IPS-NIHi11 (cell line): ENCODE measurements around the gene CDC45.
"Not testable (repeated sequence)": the region's sequence is repeated elsewhere in the genome, so short reads cannot be mapped to it uniquely, and the experiment has no call there.

Experiments used
- DNase-seq: peaks from one replicate; pipeline ENCODE4 v3.0.0; 2012; ENCODE audit warnings: mixed read lengths, low spot score

The CDC45 gene, protein sequence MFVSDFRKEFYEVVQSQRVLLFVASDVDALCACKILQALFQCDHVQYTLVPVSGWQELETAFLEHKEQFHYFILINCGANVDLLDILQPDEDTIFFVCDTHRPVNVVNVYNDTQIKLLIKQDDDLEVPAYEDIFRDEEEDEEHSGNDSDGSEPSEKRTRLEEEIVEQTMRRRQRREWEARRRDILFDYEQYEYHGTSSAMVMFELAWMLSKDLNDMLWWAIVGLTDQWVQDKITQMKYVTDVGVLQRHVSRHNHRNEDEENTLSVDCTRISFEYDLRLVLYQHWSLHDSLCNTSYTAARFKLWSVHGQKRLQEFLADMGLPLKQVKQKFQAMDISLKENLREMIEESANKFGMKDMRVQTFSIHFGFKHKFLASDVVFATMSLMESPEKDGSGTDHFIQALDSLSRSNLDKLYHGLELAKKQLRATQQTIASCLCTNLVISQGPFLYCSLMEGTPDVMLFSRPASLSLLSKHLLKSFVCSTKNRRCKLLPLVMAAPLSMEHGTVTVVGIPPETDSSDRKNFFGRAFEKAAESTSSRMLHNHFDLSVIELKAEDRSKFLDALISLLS

DNA sequence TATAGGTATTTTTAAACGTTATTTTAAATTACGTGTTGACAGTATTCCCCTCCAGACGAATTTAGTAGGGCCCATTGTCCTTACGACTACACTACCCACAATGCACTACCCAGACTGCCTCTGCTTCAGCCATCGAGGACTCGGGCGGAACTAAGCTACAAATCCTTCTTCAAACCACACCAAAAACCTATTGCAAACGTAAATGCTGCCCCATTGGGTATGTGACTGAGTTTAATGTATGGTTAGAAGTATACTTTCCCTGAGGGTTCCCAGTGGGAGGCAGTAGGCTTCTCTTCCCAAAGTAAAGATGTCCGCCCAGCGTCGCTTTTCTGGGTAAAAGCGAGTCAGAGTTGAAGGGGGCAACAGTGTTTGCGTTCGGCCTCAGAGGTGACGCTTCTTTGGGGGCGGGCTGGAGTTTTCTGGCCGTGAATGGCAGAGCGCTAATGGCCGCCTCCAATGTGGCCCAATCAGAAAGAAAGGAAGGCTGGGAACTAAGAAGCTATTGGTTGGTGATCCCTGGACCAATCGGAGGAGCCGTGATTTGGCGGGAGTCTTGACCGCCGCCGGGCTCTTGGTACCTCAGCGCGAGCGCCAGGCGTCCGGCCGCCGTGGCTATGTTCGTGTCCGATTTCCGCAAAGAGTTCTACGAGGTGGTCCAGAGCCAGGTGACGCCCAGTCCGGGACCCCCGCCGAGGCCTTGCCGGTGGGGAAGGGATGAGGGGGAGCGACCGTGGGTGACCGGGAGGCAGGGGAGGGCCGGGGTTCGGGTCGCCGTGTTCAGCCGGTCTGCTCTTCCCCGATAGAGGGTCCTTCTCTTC, at the start of gene CDC45:
Gene CDC45, plus strand, starts transcription at position 566 of the 818 bp plus-strand sequence. Its CDS starts 49 bp downstream, at position 615.
- DNase-seq, result peak; percentile 97

DNA sequence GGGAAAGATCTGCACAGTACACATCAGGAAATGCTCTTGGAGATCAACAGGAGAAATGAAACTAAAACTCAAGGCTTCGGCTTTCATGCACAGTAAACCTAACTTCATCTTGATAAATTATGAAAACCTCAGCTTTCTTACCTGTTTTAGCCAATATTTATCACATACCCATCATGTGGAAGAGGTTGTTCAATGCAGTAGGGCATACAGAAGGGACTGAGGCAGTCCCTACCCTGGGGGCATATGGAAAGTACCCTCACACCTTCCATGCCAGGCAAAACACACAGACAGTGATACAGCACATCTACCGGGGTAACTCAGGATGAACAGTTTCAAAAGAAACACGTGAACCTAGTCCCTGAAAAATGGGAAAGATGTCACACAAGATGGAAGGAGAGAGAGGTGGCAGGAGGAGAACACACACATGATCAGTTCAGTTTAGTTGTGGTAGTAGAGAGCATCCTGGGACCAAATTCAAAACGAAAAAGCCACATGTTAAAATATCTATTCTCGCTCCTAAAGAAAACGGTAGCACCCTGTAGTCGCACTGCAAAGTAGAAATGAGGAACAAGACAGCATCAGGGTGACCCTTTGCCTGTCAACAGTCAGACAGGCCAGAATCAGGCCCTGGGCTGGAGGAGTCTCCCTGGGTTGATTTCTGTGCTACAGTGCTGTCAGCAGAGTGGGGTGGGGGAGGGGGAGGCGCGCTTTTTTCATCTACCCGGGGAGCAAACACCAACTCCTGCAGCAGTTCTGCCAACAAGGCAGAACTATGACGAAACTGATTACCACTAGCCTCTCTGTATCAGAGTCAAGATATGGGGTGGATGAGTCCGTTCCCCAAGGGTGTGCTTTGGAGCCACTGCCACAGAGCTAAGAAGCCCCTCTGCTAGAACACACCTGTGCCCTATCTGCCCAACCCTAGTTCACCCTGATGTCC, 49.5 kb upstream of the CDC45 start:
- peak; percentile 11 for DNase-seq

DNA sequence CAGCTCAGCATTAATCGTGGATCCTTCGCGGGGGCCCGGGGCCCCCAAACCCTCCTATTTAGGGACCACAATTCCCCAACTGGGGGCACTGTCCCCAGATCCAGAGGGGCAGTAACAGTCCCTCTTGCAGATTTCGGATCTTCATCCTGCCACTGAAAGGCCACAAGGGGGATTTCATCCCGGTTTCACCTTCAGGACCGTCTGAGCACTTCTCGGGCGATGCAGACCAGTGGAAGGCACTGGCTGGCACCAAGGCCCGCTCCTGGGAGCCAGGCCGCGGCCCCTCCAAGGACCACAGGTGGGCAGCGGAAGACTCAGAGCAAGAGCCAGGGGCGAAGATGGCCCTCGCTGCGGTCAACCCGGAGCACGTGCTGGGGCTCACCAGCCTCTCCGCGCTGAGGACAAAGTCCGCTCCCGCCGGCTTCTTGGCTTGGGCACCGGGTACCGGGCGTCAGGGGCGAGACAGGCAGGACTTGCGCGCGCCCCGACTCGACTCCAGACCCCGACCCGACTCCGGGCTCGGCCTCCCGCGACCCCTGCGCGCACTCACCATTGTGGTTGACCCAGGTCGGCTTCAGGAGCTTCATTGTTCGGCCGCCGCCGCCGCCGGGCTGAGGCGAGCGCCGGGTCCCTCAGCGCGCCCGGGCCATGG, 48.7 kb upstream of the CDC45 start:
- DNase-seq, result peak; percentile 29

DNA sequence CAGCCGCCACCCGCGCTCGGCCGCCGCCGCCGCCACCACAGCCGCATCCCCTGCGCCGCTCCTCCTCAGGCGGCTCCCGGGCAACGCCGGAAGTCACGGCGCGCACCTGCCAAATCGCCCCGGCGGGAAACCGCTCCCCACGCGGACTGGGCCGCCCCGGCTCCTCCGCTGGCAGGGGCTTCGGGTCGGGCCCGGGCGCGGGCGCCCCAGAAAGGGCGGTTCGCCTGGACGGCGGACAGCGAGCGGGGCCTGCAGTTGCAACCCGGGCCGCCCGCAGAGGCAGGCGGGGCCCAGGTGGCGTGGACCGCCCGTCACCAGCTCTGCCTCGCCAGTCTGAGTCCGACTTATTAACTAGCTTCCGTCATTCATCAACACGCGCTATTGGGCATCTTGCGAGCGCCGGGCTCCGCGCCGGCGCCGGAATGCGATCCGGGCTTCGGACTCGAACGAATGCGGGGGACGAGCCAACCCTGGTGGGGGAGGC, 48.0 kb upstream of the CDC45 start, which contains the start of gene HIRA:
Gene HIRA, minus strand, starts transcription at position 85 of the 484 bp plus-strand sequence. CDS start 257 bp downstream, outside the sequence.
- DNase-seq, result peak; percentile 87

DNA sequence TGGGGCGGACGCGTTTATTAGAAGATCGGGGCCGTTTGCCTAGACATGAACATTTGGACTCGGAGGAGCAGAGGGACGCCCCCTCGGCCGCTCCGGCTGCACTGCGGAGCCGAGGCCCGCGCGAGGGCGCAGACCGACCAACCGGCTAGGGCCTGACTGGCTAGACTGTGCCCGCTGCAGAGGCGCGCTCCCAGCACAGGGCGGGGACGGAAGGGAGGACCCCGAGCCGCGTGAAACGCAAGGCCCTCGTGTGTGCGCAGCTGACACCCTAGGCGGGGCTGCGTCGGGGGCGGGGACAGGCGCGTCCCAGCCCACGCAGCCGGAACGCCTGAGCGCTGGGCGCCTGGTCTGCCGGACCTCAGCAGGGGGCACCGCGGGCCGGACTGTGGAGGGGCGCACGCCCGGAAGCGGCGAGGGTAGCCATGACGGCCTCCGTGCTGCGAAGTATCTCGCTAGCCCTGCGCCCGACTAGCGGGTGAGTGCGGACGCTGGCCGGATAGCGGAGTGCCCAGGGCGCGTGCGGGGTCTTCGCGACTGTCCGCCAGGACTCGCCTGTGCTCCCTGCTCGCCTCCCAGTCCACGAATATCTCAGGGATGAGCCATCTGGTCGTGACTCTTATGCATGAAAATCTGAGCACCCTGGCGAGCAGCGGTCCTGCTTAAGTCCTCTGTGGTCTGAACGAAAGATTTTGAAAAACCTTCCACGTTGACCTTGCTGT, 47.4 kb upstream of the CDC45 start, which contains the start of gene MRPL40:
Gene MRPL40, plus strand, starts transcription at position 413 of the 719 bp plus-strand sequence. Its CDS starts 10 bp downstream, at position 423.
- peak; percentile 90 for DNase-seq

DNA sequence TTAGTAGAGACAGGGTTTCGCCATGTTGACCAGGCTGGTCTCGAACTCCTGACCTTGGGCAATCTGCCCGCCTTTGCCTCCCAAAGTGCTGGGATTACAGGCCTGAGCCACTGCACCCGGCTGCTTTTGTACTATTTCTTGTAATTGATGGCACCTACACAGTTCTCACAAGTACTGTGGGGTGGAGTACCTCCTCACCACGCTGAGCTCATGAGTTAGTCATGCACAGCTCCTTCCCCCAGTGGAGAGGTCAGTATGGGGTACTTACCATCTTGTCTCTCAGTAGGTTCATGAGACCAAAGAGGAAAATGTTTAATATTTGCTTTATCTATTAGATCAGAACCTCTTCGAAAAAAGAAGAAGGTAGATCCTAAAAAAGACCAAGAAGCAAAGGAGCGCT, 45.3 kb upstream of the CDC45 start:
- DNase-seq, result no peak

DNA sequence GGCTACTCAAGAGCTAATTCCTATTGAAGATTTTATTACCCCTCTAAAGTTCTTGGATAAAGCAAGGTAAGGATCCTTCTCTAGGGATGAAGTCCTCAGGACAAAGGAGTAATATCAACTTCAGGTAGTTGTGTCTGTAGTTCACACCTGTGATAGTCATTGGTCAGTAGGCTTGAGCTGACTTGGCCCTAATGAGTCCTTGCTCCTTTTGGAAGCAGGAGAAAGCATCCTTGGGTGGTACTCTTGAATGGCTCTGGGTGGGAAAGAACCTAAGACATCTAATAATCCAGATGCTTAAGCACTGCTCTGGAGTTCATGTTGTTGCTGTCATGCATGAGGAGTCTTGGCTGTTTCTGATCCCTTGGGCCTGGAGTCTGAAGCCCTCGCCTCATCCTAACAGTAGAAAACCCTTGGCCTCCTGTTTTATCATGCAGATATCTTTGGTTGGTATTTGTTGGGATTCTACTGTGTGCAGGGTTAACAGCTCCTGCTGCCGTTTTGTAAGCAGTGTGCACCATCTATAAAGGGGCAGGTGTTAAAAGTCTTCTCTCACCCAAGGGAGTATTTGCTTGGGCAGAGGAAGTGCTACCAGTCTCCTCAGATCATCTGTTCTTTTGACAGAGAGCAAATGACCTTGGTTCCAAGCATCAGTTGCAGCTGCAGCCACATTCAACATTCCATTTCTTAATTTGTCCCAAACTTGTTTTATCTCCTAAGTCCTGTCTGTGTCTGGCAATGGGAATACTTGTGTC, 44.7 kb upstream of the CDC45 start:
- DNase-seq, result no peak

DNA sequence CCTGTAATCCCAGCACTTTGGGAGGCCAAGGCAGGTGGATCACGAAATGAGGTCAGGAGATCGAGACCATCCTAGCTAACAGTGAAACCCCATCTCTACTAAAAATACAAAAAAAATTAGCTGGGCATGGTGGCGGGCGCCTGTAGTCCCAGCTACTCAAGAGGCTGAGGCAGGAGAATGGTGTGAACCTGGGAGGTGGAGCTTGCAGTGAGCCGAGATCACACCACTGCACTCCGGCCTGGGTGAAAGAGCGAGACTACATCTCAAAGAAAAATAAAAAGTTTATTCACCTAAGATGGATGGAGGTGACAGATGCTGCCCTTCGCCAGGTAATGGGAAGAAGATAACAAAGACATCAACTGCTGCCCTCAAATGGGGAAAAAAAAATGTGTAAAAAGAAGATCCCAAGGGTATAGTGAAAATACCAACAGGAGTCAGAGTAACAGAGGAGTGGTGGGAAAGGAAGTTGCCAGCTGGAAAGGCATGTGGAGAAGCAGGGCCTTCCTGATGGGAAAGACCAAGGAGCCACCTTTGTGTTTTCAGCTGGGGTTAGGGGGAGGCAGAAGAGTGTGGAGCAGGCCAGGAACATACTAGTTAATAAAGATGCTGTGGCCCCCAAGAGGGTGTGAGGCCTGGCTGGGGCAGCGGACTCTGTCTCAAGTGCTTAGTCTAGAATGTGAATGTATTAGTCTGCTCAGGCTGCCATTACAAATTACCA, 43.1 kb upstream of the CDC45 start:
- not testable (repeated sequence) for DNase-seq

DNA sequence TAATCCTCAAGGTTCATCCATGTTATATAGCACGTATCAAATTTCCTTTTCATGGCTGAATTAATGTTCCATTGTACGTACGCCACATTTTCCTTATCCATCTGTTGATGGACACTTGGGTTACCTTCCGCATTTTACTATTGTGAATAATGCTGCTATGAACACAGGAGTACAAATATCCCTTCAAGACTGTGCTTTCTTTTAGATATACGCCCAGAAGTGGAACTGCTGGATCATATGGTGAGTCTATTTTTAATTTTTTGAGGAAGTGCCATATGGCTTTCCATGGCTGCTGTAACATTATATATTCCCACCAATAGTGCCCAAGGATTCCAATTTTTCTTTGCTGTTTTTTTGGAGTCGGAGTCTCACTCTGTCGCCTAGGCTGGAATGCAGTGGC, 41.4 kb upstream of the CDC45 start:
- DNase-seq, result no peak

DNA sequence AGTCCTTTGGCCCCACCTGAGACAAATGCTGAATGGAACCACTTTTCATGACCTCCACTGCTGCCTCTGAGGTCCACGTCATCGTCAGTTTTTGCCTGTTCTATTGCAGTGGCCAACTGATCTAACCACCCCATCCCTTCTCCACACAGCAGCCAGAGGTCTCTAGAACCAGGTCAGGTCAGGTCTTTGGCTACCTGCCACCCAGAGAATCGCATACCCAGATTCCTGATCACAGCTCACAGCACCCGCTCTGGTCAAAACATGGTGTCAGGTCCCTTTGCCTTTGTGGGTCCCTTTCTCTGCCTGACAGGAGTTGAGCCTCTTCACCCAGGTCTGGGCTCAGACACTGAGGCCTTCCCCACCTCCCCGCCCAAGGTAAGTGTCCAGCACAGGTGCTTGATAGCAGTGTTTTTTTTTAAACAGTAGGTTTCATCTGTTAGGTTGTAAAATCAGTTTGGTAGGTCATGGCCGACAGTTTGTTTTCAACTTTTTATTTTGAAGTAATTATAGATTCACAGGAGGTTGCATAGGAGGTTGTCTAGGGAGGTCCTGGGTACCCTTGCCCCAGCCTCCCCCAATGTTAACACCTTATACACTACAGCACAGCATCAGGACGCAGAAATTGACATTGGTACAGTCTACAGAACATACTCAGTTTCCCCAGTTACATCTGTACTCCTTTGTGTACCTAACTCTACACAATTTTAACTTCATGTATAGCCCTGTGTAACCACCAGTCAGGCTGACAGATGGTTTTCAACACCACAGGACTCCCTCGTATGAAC, 39.1 kb upstream of the CDC45 start:
- no peak for DNase-seq

DNA sequence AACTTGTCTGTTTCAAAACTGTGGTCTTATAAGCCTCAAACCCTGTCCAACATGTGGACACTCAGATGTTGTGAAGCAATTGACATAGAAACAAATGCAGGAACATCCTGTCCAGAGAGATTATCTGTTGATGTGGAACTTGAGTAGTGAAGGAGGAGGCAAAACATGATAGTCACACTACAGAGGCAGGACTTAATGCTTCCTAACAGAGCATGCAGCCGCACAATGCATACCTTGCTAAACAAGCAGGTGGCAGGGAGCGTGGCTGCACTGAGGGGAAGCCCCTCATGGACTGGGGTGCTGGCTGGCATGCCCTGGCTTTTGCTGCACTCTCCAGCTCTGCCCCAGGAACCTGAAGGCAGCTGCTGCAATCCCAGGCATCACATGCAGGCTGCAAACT, 37.6 kb upstream of the CDC45 start:
- no peak for DNase-seq

DNA sequence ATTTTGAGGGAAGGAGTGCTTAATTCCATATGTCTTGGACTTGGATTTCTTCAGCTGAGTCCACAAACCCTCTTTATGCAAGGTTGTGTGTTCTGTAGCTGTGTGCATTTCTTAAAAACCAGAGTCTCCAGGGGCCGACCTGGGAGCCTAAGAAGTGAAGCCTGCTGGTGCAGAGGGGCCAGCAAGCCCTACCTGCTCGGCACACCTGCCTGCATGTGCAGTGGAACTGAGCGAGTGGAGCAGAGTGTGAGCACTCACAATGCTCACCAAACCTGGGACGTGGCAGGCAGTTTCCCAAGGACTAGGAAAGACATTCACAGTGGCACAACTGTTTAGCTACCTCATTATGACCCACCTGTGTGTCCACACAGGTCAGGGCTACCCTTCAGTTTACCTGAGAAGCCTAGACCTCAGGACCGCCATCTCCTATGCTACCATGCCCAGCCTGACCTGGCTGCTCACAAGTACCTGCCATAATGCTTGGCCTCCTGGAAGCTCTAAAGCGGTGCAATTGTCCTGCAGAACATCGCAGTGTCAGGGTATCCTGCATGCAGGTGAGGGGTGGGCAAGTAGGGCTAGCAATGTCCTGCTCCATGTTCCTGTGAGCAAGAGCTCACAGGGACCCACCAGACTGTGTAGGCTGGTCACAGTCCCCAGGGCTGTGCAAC, 36.0 kb upstream of the CDC45 start:
- DNase-seq, result no peak

DNA sequence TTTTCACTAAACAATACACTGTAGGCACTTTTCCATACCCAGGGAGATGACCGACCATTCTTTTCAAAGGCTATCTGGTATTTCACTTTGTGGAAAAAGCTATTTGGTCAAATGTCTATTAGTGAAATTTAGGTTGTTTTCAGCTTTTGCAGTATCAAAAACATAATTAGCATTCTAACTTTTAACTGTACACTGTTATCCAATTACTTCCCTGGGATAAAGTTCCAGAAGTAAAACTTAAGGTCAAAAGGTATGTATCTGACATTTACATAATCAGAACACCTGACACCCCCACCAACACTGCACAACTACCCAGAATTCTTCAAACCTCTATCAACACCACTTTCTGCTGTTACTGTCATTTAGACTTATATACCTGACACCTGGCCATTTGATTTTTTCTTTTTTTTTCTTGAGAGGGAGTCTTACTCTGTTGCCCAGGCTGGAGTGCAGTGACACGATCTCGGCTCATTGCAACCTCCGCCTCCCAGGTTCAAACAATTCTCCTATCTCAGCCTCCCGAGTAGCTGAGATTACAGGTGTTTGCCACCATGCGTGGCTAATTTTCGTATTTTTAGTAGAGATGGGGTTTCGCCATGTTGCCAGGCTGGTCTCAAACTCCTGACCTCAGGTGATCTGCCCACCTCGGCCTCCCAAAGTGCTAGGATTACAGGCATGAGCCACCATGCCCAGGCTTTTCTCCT, 34.3 kb upstream of the CDC45 start:
- DNase-seq, result not testable (repeated sequence)

DNA sequence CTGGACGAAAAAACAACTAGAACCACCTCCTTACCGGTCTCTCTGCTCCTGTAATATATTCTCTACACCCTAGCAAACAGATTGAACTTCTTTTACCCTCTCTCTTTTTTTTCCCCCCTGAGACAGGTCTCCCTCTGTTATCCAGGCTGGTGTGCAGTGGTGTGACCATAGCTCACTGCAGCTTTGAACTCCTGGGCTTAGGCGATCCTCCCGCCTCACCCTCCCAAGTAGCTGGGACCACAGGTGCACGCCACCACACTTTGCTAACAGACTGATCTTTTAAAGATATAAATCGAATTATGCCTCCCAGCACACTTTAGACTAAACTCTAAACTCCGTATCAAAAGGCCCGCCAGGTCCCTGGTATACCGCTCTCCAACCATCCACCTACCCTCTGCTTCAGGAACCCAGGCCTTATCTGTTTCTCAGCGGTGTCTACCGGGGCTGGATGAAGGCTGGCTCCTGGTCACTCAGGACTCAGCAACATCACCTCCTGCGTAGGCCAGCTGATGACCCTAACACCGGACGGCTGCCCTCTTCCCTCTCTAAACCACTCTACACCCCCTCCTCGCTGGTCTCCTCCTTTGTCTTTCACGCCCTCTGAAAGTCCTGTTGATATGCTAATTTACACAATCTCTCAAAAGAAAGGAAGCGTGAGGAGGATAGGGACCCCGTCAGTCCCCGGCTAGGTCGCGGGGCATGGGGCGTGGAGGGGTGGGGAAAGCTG, 33.0 kb upstream of the CDC45 start:
- DNase-seq, result peak; percentile 84

DNA sequence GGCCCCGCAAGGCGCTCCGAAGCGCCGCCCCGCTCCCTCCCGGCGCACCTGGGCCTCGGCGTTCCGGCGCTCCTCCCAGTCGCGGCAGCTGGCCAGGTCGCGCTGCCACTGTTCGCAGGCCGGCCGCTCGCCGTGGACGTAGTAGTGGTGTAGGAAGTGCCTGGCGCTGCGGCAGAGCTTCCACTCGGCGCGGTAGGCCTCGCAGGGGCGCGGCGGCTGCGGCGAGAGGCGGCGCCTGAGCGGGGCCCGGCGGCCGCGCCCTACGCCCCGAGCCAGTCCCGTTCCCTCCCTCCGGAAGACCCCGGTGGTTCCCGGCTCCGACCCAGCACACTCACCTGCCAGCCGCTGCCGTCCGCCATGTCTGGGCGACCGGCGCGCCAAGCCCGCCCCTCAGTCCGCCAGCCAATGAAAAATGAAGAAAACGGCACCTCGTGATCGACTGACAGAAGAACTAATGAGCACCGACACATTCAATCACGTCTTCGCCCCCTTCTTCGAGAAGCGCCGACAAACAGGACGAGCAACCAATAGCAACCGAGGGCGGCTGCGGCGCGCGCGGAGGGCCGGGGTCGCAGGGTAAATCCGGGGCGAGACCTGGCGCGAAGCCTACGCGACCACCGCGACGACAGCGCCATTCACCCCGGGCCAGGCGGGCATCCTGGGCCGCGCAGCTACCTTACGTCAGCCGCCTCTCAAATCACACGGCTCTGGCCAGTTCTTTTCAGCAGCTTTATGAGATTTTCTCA, 32.2 kb upstream of the CDC45 start, which contains the start of gene C22orf39:
Gene C22orf39, minus strand, starts transcription at position 382 of the 746 bp plus-strand sequence. Its CDS starts 23 bp downstream, at position 359.
- DNase-seq, result peak; percentile 98
